CD4-positive, alpha-beta T cell treated with Interleukin-17A for 1 hour (primary cell): Measurements from ENCODE around the gene CALML3.

Experiments
- DNase-seq: peaks from one replicate; pipeline ENCODE4 v3.0.0-alpha.2; 2020

CALML3 gene

GRCh38 chr10:5528989-5529701 lies 4.4 kb downstream of the CALML3 start:
- DNase-seq, result no peak

DNA sequence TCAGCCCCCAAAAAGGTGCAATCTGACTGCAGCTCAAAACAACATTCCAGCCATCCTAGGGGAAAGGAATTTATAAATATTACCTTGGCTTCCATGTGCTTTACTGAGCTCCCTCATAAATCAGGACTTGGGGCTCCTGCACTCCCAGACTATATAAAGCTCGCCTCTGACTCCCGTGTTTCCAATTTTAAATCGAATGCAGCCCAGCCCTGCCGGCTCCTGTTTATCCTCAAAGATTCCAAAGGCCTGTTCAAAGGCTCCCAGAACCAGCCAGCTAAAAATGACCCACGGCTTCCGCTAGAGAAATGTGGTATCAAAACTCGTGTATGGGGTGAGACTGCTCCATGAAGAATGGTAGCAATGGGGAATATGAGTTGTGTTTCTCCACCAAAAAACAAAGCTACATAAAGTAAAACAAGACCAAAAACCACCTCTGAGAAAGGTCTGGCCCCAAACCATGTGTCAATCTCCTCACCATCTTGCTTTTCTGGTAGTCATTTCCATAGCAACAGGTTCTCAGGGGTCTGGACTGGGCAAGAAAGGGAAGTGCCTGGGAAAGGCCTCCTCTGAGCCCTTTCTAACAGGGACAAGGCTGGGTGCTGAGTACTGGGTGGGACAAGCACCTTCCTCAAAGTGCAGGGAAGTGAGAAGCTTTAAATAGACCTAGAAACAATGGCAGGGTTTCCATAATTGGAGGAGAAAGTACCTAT lies 5.1 kb downstream of the CALML3 start:
- DNase-seq, result no peak

- DNase-seq, result no peak
Observed at GRCh38 chr10:5530412-5530806, 5.6 kb downstream of the CALML3 start.

- DNase-seq, result no peak
Observed at GRCh38 chr10:5530846-5531557, 6.2 kb downstream of the CALML3 start.

DNA sequence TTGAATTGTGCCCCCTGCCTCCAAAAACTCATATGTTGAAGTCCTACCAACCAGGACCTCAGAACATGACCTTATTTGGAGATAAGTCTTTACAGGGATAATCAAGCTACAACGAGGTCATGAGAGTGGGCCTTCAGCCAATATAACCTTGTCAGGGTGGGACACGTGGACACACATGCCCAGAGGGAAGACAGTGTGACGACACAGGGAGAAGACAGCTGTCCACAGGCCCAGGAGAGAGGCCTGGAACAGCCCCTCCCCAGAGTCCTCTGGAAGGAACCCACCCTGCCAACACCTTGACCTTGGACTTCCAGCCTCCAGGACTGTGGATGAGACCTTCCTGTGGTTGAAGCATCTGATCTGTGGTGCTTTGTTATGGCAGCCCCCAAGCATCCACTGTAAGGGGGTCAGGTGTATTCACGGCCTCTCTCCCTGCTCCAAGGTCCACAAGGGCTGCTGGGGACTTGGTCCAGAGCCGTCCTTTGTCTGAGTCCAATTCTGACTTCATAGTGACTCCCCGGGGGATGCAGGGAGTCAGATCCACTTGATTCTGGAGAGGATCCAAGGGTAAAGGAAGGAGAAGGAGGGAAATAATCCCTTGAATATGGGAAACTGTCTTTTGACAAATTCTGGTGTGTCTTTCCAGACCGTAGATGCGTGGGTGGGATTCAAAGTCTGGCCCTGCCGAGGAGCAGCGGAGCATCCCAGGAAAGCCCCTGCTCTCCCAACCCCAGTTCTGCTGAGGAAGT lies 7.0 kb downstream of the CALML3 start:
- no peak for DNase-seq

- no peak for DNase-seq
Observed at GRCh38 chr10:5532307-5532605, 7.5 kb downstream of the CALML3 start.

DNA sequence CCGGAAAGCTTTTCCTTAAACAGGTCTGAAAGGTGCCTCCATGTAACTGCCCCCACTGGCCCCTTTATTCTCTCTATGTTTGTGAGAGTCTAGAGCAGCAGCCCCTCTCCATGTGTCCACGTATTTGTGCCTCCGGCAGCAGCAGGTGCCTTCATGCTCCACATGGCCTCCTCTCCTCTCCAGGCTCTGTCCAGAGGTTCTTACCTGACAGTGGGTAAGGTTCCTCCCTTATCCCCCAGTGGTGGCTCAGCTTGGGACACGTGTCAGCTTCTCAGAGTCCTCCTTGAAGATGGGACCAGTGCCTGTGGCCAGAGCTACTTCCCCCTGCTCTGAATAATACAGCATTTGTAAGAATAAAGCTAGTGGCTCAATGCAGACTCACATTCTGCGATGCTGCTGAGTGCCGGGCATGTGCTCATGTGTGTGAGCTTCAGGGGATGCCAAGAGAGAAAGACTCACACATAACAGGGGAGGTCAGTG lies 7.9 kb downstream of the CALML3 start:
- no peak for DNase-seq

- DNase-seq, result no peak
Observed at GRCh38 chr10:5533098-5533731, 8.5 kb downstream of the CALML3 start.

GRCh38 chr10:5534051-5534821 lies 9.5 kb downstream of the CALML3 start:
- no peak for DNase-seq

- DNase-seq, result no peak
Observed at GRCh38 chr10:5534880-5535856, 10.4 kb downstream of the CALML3 start.

- no peak for DNase-seq
Observed at GRCh38 chr10:5536486-5537081, 11.8 kb downstream of the CALML3 start.

DNA sequence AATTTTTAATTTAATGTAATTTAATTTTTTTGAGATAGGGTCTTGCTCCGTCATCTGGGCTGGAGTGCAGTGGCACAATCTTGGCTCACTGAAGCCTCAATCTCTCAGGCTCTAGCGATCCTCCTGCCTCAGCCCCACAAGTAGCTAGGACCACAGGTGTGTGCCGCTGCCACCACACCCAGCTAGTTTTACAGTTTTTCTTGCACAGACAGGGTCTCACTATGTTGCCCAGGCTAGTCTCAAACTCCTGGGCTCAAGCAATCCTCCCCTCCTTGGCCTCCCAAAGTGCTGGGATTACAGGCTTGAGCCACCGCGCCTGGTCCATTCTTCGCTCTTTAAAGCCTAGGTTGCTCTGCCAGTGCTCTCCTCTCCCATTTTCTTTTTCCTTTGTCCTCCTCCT lies 12.9 kb downstream of the CALML3 start:
- DNase-seq, result no peak

- DNase-seq, result no peak
Observed at GRCh38 chr10:5538446-5538845, 13.7 kb downstream of the CALML3 start.

DNA sequence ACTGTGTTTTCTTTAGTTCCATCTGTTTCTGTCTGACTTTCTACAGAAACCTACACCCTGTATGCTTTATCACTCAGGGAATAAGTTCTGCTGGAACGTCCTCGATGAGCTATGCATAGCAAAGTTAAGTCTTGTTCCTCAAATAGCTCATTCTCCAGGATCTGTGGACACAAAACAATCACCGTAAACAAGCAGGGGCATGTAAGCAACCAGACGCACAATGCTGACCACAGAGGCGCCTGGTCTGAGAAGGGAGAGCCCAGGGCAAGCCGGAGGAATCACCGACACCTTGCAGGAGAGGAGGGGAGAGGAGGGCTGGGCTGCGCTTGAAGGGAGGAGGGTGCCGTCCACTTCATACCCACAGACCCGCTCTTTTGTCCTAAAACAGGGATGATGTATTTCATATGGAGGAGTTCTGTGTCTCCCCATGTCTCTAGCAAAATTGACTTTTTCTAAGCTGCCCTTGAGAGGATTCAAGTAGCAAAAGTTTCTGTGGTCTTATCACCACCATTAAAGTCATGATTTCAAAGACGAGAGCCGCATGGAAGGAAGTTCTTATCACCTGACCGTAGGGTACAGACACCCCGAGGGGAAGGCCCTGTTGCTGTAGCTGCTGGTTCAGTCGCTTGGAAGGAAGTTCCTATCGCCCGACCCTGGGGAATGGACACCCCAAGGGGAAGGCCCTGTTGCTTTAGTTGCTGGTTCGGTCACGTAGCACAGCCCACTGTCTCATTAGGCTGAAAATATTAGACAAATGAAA lies 14.3 kb downstream of the CALML3 start:
- DNase-seq, result no peak

- no peak for DNase-seq
Observed at GRCh38 chr10:5540080-5540479, 15.3 kb downstream of the CALML3 start.

DNA sequence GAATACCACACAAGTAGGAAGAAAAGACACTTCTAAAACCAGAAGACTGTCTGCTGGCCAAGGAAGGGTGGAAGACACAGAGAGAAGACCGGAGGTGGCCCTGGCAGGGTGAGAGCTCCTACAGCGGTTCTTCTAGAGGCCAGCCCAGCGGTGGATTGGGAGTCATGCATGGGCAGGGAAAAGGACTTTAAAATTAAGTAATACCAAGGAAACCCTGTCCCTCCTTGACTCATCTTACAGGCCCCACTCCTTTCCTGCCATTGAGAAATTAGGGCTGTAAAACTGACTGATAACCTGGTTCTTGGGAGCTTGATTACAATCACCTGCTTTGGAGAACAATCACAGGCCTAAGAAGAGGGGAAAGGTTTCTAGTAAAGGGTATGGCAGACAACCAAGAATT lies 16.1 kb downstream of the CALML3 start:
- no peak for DNase-seq

- DNase-seq, result no peak
Observed at GRCh38 chr10:5542100-5542499, 17.3 kb downstream of the CALML3 start.

DNA sequence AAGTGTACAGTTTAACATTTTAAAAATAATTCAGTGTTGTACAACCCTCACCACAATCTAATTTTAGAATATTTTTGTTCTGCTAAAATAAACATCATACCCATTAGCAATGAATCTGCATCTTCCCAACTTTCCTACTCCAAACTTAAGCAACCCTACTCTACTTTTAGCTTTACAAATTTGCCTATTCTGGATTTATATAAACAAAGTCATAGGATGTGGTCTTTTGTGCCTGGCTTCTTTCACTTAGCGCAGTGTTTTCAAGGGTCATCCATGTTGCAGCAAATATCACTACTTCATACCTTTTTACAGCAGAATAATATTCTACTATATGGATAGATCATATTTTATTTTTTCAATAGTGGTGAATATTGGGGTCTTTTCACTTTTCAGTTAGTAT lies 18.9 kb downstream of the CALML3 start:
- no peak for DNase-seq

- no peak for DNase-seq
Observed at GRCh38 chr10:5544216-5544805, 19.6 kb downstream of the CALML3 start.
